ENCODE measurements around the gene XRCC5. TPM values are rescaled to one million over a fixed set of nuclear protein-coding genes. Genes with fewer than 3 reads are reported as not detected.

The XRCC5 gene
- total RNA-seq, 1 donor from 2014 or later: 807 TPM

- H3K79me2 ChIP-seq (ENCODE audit: low read depth): peaks cover 55% of the 10 kb centered on the region
- peaks cover 19% of the 10 kb centered on the region for H3K36me3 Mint-ChIP-seq
Observed at GRCh38 chr2:216110620-216111019, 1.5 kb downstream of the XRCC5 start.

GRCh38 chr2:216111122-216111521, 2.0 kb downstream of the XRCC5 start:
- Histone ChIP-seq H3K27ac (peak overlapping the region; percentile 70), H3K36me3 (peaks cover 24% of the 10 kb centered on the region), H3K4me1 (peaks cover 54% of the 10 kb centered on the region), H3F3A (ENCODE audit: low read depth) (peaks cover 69% of the 10 kb centered on the region), H3K4me3 (peak overlapping the region; percentile 93), H3K4me2 (peak overlapping the region; percentile 92), H3K27me3 (no peaks in the 10 kb centered on the region), H3K9me3 (ENCODE audit: low read depth) (no peaks in the 10 kb centered on the region), H3K9ac (peak overlapping the region; percentile 91), H2AFZ (replicated peaks) (no peak overlapping the region), H4K20me1 (ENCODE audit: low read depth) (peaks cover 42% of the 10 kb centered on the region), H3K79me2 (ENCODE audit: low read depth) (peaks cover 60% of the 10 kb centered on the region)
- no peak for DNase-seq (ENCODE audit: low spot score)
- peaks cover 10% of the 10 kb centered on the region for H3K27me3 Mint-ChIP-seq (ENCODE audit: insufficient read depth, low read depth)
- peaks cover 20% of the 10 kb centered on the region for H3K36me3 Mint-ChIP-seq
- peaks cover 67% of the 10 kb centered on the region for H3K4me1 Mint-ChIP-seq
- no peak for TF ChIP-seq EZH2phosphoT487 (IDR thresholded peaks at IDR 0.05)
- TF ChIP-seq CTCF (IDR thresholded peaks at IDR 0.05): no peak
- TF ChIP-seq EZH2 (IDR thresholded peaks at IDR 0.05): no peak
- H3K27ac Mint-ChIP-seq: no peak overlapping the region
- no peaks in the 10 kb centered on the region for H3K9me3 Mint-ChIP-seq
- H3K4me3 Mint-ChIP-seq: peak overlapping the region; percentile 99

More at GRCh38 chr2:216110620-216111019, 1.5 kb downstream of the XRCC5 start:
- H3K9me3 ChIP-seq (ENCODE audit: low read depth): no peaks in the 10 kb centered on the region
- peak overlapping the region; percentile 91 for H3K9ac ChIP-seq
- peaks cover 49% of the 10 kb centered on the region for H3K4me1 ChIP-seq
- no peak for DNase-seq (ENCODE audit: low spot score)
- Mint-ChIP-seq H3K4me1 (peaks cover 63% of the 10 kb centered on the region), H3K27me3 (ENCODE audit: insufficient read depth, low read depth) (peaks cover 10% of the 10 kb centered on the region), H3K27ac (peak overlapping the region; percentile 71), H3K4me3 (peak overlapping the region; percentile 99), H3K9me3 (no peaks in the 10 kb centered on the region)
- no peak for TF ChIP-seq EZH2 (IDR thresholded peaks at IDR 0.05)
- peaks cover 42% of the 10 kb centered on the region for H4K20me1 ChIP-seq (ENCODE audit: low read depth)
- peak overlapping the region; percentile 53 for H3K27ac ChIP-seq
- H3K36me3 ChIP-seq: peaks cover 24% of the 10 kb centered on the region
- H2AFZ ChIP-seq (replicated peaks): no peak overlapping the region
- peaks cover 67% of the 10 kb centered on the region for H3F3A ChIP-seq (ENCODE audit: low read depth)
- peak overlapping the region; percentile 92 for H3K4me2 ChIP-seq
- no peaks in the 10 kb centered on the region for H3K27me3 ChIP-seq
- H3K4me3 ChIP-seq: peak overlapping the region; percentile 93

GRCh38 chr2:216112926-216113325, 3.8 kb downstream of the XRCC5 start:
- peaks cover 24% of the 10 kb centered on the region for H3K36me3 ChIP-seq
- Mint-ChIP-seq H3K27ac (no peak overlapping the region), H3K27me3 (ENCODE audit: insufficient read depth, low read depth) (peaks cover 10% of the 10 kb centered on the region), H3K4me3 (no peak overlapping the region), H3K4me1 (peaks cover 74% of the 10 kb centered on the region), H3K9me3 (no peaks in the 10 kb centered on the region), H3K36me3 (peaks cover 33% of the 10 kb centered on the region)
- H3K79me2 ChIP-seq (ENCODE audit: low read depth): peaks cover 78% of the 10 kb centered on the region
- H3K4me2 ChIP-seq: peak overlapping the region; percentile 92
- H3K9me3 ChIP-seq (ENCODE audit: low read depth): no peaks in the 10 kb centered on the region
- peaks cover 72% of the 10 kb centered on the region for H3K4me1 ChIP-seq
- H3K4me3 ChIP-seq: no peak overlapping the region
- peaks cover 42% of the 10 kb centered on the region for H4K20me1 ChIP-seq (ENCODE audit: low read depth)
- TF ChIP-seq EZH2phosphoT487 (IDR thresholded peaks at IDR 0.05) (no peak), CTCF (IDR thresholded peaks at IDR 0.05) (no peak)
- no peak overlapping the region for H2AFZ ChIP-seq (replicated peaks)
- peaks cover 78% of the 10 kb centered on the region for H3F3A ChIP-seq (ENCODE audit: low read depth)
- peak overlapping the region; percentile 70 for H3K27ac ChIP-seq
- DNase-seq (ENCODE audit: low spot score): no peak
- H3K9ac ChIP-seq: no peak overlapping the region
- H3K27me3 ChIP-seq: no peaks in the 10 kb centered on the region

- H3K4me1 Mint-ChIP-seq: peaks cover 74% of the 10 kb centered on the region
- Histone ChIP-seq H3K36me3 (peaks cover 24% of the 10 kb centered on the region), H3K4me3 (no peak overlapping the region), H3K9me3 (ENCODE audit: low read depth) (no peaks in the 10 kb centered on the region), H3K27ac (peak overlapping the region; percentile 87), H3K79me2 (ENCODE audit: low read depth) (peaks cover 85% of the 10 kb centered on the region), H3K27me3 (no peaks in the 10 kb centered on the region), H3K4me1 (peaks cover 72% of the 10 kb centered on the region), H3K4me2 (no peak overlapping the region), H2AFZ (replicated peaks) (no peak overlapping the region), H3F3A (ENCODE audit: low read depth) (peaks cover 78% of the 10 kb centered on the region), H3K9ac (no peak overlapping the region), H4K20me1 (ENCODE audit: low read depth) (peaks cover 42% of the 10 kb centered on the region)
- TF ChIP-seq CTCF (IDR thresholded peaks at IDR 0.05) (no peak), EZH2phosphoT487 (IDR thresholded peaks at IDR 0.05) (no peak), EZH2 (IDR thresholded peaks at IDR 0.05) (no peak)
- H3K36me3 Mint-ChIP-seq: peaks cover 33% of the 10 kb centered on the region
- no peak for DNase-seq (ENCODE audit: low spot score)
- H3K9me3 Mint-ChIP-seq: no peaks in the 10 kb centered on the region
- H3K27me3 Mint-ChIP-seq (ENCODE audit: insufficient read depth, low read depth): peaks cover 10% of the 10 kb centered on the region
- no peak overlapping the region for H3K4me3 Mint-ChIP-seq
- no peak overlapping the region for H3K27ac Mint-ChIP-seq
Observed at GRCh38 chr2:216113572-216113971, 4.4 kb downstream of the XRCC5 start.

All from neural progenitor cell (in vitro differentiated cells).